Muscle layer of colon (tissue), 2 donors: Measurements from ENCODE around the gene NR5A2.

Source experiments
- H3K27ac ChIP-seq: one replicate; pipeline ENCODE4 v1.7.0; 2013; ENCODE audit warnings: low read depth, mild to moderate bottlenecking, low read length, moderate library complexity
- H3K27me3 ChIP-seq, 2 donors: one replicate each; pipeline ENCODE4 v1.7.0; 2013; ENCODE audit warnings: low read length in 2 of 2, mild to moderate bottlenecking in 2 of 2; ENCODE audit not compliant: insufficient read depth in 2 of 2, control insufficient read depth in 1 of 2
- H3K36me3 ChIP-seq: one replicate; pipeline ENCODE4 v1.7.0; 2013; ENCODE audit warnings: mild to moderate bottlenecking, low read length; ENCODE audit not compliant: insufficient read depth
- H3K4me1 ChIP-seq: one replicate; pipeline ENCODE4 v1.7.0; 2013; ENCODE audit warnings: mild to moderate bottlenecking, low read length; ENCODE audit not compliant: insufficient read depth
- H3K4me3 ChIP-seq, 2 donors: one replicate each; pipeline ENCODE4 v1.7.0; 2013; ENCODE audit warnings: low read length in 2 of 2, low read depth in 1 of 2, mild to moderate bottlenecking in 1 of 2, moderate library complexity in 1 of 2
- H3K9ac ChIP-seq: one replicate; pipeline ENCODE4 v1.7.0; 2013; ENCODE audit warnings: low read length
- H3K9me3 ChIP-seq: one replicate; pipeline ENCODE4 v1.7.0; 2013; ENCODE audit warnings: mild to moderate bottlenecking, low read length
- donor health status: abdominal sarcoma.
- donor health status: Adenocarcinoma of cecum.

NR5A2 gene

DNA sequence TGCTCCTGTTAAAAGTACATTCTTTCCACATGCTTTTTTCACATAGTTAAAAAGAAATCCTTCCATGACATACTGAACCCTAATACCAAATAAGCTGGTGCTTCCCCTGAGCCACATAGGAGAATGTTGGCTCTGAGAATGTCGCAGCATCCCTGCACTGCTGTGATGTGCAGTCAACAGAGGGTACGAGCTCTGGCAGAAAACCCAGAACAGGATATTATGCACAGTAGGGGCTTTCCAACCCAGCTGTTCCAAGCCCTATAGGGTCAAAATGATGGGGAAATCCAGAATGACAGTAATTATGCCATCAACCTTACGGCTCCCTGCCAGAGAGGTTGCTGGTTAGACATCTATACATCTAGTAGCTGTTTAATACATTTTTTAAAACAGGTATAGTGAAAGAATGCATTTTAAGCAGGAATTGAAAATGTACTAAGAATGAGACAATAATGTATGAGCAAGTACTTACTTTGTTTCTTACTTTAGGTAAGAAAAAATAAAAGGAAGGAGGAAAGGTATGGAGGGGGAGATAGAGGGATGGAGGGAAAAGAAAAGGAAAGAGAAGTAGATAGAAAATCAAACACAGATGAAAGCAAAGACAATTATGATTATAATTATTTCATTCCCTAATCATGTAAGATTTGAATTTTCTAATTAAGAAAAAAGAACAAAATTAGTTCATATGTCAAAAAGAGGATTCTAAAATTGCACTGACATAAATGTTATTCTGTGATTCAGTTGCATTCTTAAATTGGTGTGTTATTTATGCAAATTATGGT lies 126.0 kb downstream of the NR5A2 start:
- no peaks in the 10 kb centered on the region for H3K27me3 ChIP-seq
- no peak overlapping the region for H3K9ac ChIP-seq
- H3K36me3 ChIP-seq = no peaks in the 10 kb centered on the region
- no peaks in the 10 kb centered on the region for H3K9me3 ChIP-seq
- H3K4me1 ChIP-seq = no peaks in the 10 kb centered on the region
- H3K4me3 ChIP-seq = no peak overlapping the region
- no peak overlapping the region for H3K27ac ChIP-seq

GRCh38 chr1:200154069-200154767 lies 126.7 kb downstream of the NR5A2 start:
- no peak overlapping the region for H3K27ac ChIP-seq
- no peaks in the 10 kb centered on the region for H3K9me3 ChIP-seq

DNA sequence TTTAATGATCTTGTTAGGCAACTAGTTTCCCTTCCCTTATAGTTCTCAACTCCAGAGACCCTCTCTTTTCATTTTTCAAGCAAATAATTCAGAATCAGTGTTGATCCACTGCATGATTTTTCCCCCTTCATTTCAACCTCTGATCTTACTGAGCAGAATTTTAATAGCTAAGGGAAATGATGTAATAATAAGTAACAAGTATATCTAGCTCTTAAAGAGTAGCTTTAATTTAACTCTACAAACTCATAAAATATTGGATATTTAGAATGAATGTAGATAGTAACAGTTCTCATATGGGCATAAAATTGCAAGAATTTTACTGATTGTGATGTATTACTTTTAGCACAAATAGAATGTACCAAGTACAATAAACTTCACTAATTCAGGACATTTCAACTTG lies 130.2 kb downstream of the NR5A2 start:
- Histone ChIP-seq H3K9ac (no peak overlapping the region), H3K27ac (no peak overlapping the region), H3K4me1 (no peaks in the 10 kb centered on the region), H3K4me3 (no peak overlapping the region), H3K36me3 (no peaks in the 10 kb centered on the region), H3K9me3 (no peaks in the 10 kb centered on the region), H3K27me3 (no peaks in the 10 kb centered on the region)

More at GRCh38 chr1:200154069-200154767, 126.7 kb downstream of the NR5A2 start:
- H3K9ac ChIP-seq = no peak overlapping the region
- no peaks in the 10 kb centered on the region for H3K4me1 ChIP-seq
- no peaks in the 10 kb centered on the region for H3K36me3 ChIP-seq
- no peaks in the 10 kb centered on the region for H3K27me3 ChIP-seq
- no peak overlapping the region for H3K4me3 ChIP-seq

DNA sequence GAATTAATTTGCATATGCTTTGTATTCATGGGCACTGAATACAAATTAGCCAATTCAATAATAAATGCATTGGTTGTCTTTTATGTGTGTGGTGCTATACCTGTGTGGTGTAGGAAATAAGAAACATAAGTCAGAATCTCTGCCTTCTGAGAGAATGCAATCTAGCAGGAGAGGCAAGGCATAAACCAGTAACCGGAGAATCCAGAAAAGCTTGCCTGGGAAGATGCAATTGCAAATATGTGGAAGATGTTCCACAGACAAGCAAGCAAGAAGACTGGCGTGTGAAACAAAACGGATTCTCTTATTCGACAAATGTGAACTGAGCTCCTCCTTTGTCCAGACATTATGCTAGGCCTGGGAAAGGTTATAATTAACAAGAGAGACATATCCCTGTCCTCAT lies 134.3 kb downstream of the NR5A2 start:
- Histone ChIP-seq H3K27me3 (no peaks in the 10 kb centered on the region), H3K9ac (no peak overlapping the region), H3K9me3 (no peaks in the 10 kb centered on the region), H3K36me3 (no peaks in the 10 kb centered on the region), H3K27ac (no peak overlapping the region), H3K4me3 (no peak overlapping the region), H3K4me1 (no peaks in the 10 kb centered on the region)

- no peaks in the 10 kb centered on the region for H3K36me3 ChIP-seq
- H3K27ac ChIP-seq = no peak overlapping the region
- H3K27me3 ChIP-seq = no peaks in the 10 kb centered on the region
Measured at GRCh38 chr1:200162258-200162657, 134.7 kb downstream of the NR5A2 start.

DNA sequence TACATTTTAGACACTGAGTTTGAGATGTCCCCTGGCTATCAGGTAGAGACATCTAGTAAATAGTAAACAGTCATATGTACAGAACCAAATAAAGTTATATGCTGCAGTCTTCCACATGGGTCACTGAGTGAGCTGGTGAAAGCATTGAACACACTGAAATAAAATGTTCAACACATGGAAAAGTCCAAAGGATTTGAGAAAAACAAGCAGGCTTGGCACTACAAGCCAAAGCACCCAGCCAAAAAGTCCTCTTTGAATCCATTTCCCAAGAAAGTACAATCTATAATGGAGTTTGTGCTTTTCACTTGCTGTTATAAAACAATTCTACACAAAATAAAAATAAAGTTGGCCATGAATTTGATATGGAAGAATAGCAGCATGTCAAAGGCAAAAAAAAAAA lies 135.4 kb downstream of the NR5A2 start:
- no peak overlapping the region for H3K9ac ChIP-seq
- H3K9me3 ChIP-seq = no peaks in the 10 kb centered on the region
- H3K36me3 ChIP-seq = no peaks in the 10 kb centered on the region
- H3K4me1 ChIP-seq = no peaks in the 10 kb centered on the region
- no peak overlapping the region for H3K4me3 ChIP-seq
- no peak overlapping the region for H3K27ac ChIP-seq
- no peaks in the 10 kb centered on the region for H3K27me3 ChIP-seq

More at GRCh38 chr1:200162258-200162657, 134.7 kb downstream of the NR5A2 start:
- no peak overlapping the region for H3K9ac ChIP-seq
- no peak overlapping the region for H3K4me3 ChIP-seq
- H3K4me1 ChIP-seq = no peaks in the 10 kb centered on the region
- H3K9me3 ChIP-seq = no peaks in the 10 kb centered on the region

DNA sequence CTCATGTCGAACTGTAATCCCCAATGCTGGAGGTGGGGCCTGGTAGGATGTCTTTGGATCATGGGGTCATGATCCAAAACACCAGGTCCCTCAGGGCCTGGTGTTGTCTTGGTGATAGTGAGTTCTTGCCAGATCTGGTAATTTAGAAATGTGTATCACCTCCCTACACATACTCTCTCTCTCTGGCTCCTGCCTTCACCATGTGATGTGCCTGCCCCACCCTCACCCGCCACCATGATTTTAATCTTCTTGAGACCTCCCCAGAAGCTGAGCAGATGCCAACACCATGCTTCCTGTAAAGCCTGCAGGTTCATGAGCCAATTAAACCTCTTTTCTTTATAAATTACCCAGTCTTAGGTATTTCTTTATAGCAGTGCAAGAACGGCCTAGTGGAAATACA lies 136.4 kb downstream of the NR5A2 start:
- Histone ChIP-seq H3K4me1 (no peaks in the 10 kb centered on the region), H3K27ac (no peak overlapping the region), H3K4me3 (no peak overlapping the region), H3K9me3 (no peaks in the 10 kb centered on the region), H3K36me3 (no peaks in the 10 kb centered on the region), H3K27me3 (no peaks in the 10 kb centered on the region), H3K9ac (no peak overlapping the region)

DNA sequence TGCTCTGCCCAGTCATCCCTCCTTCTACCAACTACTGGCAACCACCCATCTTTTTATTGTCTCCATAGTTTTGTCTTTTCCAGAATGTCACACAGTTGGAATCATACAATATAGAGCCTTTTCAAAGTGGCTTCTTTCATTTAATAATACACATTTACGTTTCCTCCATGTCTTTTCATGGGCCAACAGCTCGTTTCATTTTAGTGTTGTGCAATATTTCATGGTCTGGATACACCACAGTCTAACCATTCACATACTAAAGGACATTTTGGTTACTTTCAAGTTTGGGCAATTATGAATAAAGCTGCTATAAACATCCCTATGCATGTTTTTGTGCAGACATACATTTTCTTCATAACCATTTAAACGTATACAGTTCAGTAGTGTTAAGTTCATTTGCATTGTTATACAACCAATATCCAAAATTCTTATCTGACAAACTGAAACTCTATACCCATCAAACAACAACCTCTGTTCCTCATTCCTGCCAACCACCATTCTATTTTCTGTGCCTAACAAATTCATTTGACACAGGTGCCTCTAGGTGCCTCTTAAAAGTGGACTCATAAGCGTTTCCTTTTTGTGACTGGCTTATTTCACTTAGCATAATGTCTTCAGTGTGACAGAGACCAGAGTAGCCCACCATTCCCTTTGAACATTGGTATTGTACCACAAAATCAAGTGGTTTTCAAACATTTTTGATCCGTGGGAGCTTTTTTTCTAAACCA lies 138.1 kb downstream of the NR5A2 start:
- Histone ChIP-seq H3K27me3 (no peaks in the 10 kb centered on the region), H3K9ac (no peak overlapping the region), H3K4me3 (no peak overlapping the region), H3K36me3 (no peaks in the 10 kb centered on the region), H3K9me3 (no peaks in the 10 kb centered on the region), H3K4me1 (no peaks in the 10 kb centered on the region), H3K27ac (no peak overlapping the region)

DNA sequence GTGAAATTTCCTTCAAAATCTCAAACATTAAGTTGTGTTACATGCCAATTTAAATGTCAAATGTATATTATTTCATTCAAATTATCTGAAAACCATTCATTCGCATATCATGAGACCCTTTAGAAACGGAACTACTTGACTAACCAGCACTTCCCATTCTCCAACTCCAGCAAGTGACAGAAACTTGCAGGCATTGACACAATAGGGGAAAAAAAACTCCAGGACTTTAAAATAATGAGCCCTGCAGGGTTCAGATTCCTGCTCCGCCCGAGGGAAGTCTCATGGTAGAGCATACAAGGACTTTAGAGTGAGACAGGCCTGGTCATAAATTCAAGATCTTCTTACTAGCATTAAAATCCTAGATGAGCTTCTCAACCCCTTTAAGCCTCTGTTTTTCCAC lies 138.9 kb downstream of the NR5A2 start:
- Histone ChIP-seq H3K36me3 (no peaks in the 10 kb centered on the region), H3K9me3 (no peaks in the 10 kb centered on the region), H3K27me3 (no peaks in the 10 kb centered on the region), H3K27ac (no peak overlapping the region), H3K4me3 (no peak overlapping the region), H3K4me1 (no peaks in the 10 kb centered on the region), H3K9ac (no peak overlapping the region)

DNA sequence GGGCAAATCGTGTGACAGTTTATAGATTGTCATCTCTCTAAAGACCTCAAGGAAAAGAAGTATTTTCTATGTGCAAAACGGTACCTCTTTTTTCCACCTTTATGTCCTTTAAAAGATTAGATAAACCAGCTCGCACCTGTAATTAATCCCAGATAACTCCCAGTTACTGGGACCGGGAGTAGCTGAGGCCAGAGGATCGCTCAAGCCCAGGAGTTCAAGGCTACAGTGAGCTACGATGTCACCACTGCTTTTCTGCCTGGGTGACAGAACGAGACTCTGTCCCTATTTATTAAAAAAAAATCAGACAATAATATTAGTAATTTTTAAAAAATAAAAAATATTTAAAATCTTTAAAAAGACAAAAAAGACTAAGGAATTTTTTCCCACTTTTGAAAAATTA lies 141.4 kb downstream of the NR5A2 start:
- H3K9ac ChIP-seq = no peak overlapping the region
- no peaks in the 10 kb centered on the region for H3K36me3 ChIP-seq
- H3K9me3 ChIP-seq = no peaks in the 10 kb centered on the region
- H3K27ac ChIP-seq = no peak overlapping the region
- no peaks in the 10 kb centered on the region for H3K4me1 ChIP-seq
- H3K27me3 ChIP-seq = no peaks in the 10 kb centered on the region
- H3K4me3 ChIP-seq = no peak overlapping the region

DNA sequence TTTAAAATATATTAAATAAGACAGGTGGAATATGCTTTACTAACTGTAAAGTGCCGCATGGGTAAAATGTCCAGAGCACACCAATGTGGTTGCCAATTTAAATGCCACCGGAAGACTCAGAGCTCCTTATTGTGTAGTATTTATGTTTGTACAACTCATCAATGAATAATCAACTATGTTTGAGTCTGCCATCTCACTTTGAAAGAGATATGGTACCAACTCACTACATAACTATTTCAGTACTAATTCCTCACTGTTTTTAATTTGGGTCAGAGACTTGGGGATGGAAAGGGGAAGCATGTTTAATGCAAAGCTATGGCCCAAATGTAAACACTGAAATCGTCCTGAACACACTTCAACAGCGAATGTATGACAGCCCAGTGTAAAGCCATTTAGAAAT lies 144.8 kb downstream of the NR5A2 start:
- Histone ChIP-seq H3K36me3 (no peaks in the 10 kb centered on the region), H3K27me3 (no peaks in the 10 kb centered on the region), H3K27ac (no peak overlapping the region), H3K4me3 (no peak overlapping the region), H3K9me3 (no peaks in the 10 kb centered on the region), H3K9ac (no peak overlapping the region), H3K4me1 (no peaks in the 10 kb centered on the region)
